ENCODE data around the gene MYZAP.

GRCh38 chr15:57583282-57583681 lies 8.4 kb upstream of the MYZAP start:
- no peak for TF ChIP-seq EZH2 (IDR thresholded peaks at IDR 0.05; ENCODE audit: low read length)
- no peak for TF ChIP-seq CTCF (optimal IDR thresholded peaks at IDR 0.05 in 1 of 3, IDR thresholded peaks at IDR 0.05 in 1 of 3, conservative IDR thresholded peaks at IDR 0.05 in 1 of 3; ENCODE audit: extremely low read depth in 1 of 3, insufficient read depth in 2 of 3, low read length in 3 of 3)
